H1 (cell line): Measurements from ENCODE around the gene HP1BP3. TPM values are rescaled to one million over a fixed set of nuclear protein-coding genes. Genes with fewer than 3 reads are reported as not detected.

Experiments used
- CREB1 ChIP-seq: IDR thresholded peaks from 2 replicates; pipeline ENCODE4 v1.6.1; 2012; ENCODE audit warnings: inconsistent platforms
- HDAC2 ChIP-seq, 2 experiments: fragments of 300-600 bp in 1 of 2; sonication (generic) in 1 of 2; IDR thresholded peaks; 2 replicates each; pipeline ENCODE4 v1.6.1; 2011 to 2012; ENCODE audit warnings: low read depth in 2 of 2, low read length in 2 of 2, mild to moderate bottlenecking in 2 of 2, moderate library complexity in 2 of 2, borderline replicate concordance in 1 of 2, inconsistent platforms in 1 of 2
- SUZ12 ChIP-seq: fragments of 200-600 bp; sonication (generic); IDR thresholded peaks from 2 replicates; pipeline ENCODE4 v1.6.1; 2012; ENCODE audit warnings: mild to moderate bottlenecking, inconsistent platforms, low read length, moderate library complexity, mixed read lengths
- polyA plus RNA-seq, 7 experiments: library from polyadenylated mRNA; depleted of rRNA in 3 of 7; stranded (reverse) in 5 of 7; unstranded in 2 of 7; fragments of >200 nt in 5 of 7; fragments of 200-250 nt in 2 of 7; gene quantifications; 1 replicate in 5 of 7; 2 replicates in 1 of 7; 4 replicates in 1 of 7; pipeline versions ENCODE4 v1.2.1 to v1.2.3, GENCODE V29; 2011 to 2013; ENCODE audit warnings: missing spikeins in 2 of 7, mixed read lengths in 2 of 7
- total RNA-seq: library from RNA; stranded (reverse); fragmentation: NEBNext Ultra II Directional; extraction: Animal tissue kit (Norgen Biotek cat#: 25700); gene quantifications from 2 replicates; pipeline ENCODE4 v1.2.1, GENCODE V29; 2021
- TF ChIP-seq, protein P1 (sequence below): fragments of 300-600 bp; sonication (generic); IDR thresholded peaks from 2 replicates; pipeline ENCODE4 v1.7.1; 2012; ENCODE audit warnings: low read length, moderate library complexity, mild to moderate bottlenecking, inconsistent platforms; ENCODE audit not compliant: insufficient replicate concordance

Gene HP1BP3
- total and polyA plus RNA-seq, 2 of the 8 experiments (the other 6 are each of a cell fraction or from before 2014, with no cell fraction given): 47.4 to 125 TPM

DNA sequence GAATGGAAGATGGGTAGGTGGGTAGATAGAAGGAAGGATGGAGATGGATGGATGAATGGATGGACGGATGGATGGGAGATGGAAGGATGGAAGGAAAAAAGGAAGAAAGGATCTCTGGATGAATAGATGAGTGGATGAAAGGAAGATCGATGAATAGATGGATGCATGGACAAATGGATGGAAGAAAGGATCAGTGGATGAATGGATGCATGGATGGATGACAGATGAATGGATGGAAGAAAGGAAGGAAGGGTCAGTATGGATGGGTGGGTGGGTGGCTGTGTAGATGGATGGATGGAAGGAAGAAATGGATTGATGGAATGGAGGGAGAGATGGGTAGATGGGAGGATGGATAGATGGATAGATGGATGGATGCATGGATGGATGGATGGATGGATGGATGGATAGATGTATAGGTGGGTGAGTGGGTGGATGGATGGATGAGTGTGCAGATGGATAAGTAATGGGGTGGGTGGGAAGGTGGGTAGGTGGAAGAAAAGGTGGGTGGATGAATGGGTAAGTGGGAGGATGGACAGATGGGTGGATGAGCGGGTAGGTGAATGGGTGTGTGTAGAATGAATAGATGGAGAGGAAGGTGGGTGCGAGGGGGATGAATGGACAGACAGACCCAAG is 83.9 kb downstream of the HP1BP3 start (continued):
- TF ChIP-seq, protein P1, sequence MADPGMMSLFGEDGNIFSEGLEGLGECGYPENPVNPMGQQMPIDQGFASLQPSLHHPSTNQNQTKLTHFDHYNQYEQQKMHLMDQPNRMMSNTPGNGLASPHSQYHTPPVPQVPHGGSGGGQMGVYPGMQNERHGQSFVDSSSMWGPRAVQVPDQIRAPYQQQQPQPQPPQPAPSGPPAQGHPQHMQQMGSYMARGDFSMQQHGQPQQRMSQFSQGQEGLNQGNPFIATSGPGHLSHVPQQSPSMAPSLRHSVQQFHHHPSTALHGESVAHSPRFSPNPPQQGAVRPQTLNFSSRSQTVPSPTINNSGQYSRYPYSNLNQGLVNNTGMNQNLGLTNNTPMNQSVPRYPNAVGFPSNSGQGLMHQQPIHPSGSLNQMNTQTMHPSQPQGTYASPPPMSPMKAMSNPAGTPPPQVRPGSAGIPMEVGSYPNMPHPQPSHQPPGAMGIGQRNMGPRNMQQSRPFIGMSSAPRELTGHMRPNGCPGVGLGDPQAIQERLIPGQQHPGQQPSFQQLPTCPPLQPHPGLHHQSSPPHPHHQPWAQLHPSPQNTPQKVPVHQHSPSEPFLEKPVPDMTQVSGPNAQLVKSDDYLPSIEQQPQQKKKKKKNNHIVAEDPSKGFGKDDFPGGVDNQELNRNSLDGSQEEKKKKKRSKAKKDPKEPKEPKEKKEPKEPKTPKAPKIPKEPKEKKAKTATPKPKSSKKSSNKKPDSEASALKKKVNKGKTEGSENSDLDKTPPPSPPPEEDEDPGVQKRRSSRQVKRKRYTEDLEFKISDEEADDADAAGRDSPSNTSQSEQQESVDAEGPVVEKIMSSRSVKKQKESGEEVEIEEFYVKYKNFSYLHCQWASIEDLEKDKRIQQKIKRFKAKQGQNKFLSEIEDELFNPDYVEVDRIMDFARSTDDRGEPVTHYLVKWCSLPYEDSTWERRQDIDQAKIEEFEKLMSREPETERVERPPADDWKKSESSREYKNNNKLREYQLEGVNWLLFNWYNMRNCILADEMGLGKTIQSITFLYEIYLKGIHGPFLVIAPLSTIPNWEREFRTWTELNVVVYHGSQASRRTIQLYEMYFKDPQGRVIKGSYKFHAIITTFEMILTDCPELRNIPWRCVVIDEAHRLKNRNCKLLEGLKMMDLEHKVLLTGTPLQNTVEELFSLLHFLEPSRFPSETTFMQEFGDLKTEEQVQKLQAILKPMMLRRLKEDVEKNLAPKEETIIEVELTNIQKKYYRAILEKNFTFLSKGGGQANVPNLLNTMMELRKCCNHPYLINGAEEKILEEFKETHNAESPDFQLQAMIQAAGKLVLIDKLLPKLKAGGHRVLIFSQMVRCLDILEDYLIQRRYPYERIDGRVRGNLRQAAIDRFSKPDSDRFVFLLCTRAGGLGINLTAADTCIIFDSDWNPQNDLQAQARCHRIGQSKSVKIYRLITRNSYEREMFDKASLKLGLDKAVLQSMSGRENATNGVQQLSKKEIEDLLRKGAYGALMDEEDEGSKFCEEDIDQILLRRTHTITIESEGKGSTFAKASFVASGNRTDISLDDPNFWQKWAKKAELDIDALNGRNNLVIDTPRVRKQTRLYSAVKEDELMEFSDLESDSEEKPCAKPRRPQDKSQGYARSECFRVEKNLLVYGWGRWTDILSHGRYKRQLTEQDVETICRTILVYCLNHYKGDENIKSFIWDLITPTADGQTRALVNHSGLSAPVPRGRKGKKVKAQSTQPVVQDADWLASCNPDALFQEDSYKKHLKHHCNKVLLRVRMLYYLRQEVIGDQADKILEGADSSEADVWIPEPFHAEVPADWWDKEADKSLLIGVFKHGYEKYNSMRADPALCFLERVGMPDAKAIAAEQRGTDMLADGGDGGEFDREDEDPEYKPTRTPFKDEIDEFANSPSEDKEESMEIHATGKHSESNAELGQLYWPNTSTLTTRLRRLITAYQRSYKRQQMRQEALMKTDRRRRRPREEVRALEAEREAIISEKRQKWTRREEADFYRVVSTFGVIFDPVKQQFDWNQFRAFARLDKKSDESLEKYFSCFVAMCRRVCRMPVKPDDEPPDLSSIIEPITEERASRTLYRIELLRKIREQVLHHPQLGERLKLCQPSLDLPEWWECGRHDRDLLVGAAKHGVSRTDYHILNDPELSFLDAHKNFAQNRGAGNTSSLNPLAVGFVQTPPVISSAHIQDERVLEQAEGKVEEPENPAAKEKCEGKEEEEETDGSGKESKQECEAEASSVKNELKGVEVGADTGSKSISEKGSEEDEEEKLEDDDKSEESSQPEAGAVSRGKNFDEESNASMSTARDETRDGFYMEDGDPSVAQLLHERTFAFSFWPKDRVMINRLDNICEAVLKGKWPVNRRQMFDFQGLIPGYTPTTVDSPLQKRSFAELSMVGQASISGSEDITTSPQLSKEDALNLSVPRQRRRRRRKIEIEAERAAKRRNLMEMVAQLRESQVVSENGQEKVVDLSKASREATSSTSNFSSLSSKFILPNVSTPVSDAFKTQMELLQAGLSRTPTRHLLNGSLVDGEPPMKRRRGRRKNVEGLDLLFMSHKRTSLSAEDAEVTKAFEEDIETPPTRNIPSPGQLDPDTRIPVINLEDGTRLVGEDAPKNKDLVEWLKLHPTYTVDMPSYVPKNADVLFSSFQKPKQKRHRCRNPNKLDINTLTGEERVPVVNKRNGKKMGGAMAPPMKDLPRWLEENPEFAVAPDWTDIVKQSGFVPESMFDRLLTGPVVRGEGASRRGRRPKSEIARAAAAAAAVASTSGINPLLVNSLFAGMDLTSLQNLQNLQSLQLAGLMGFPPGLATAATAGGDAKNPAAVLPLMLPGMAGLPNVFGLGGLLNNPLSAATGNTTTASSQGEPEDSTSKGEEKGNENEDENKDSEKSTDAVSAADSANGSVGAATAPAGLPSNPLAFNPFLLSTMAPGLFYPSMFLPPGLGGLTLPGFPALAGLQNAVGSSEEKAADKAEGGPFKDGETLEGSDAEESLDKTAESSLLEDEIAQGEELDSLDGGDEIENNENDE: no peak
- TF ChIP-seq HDAC2 (IDR thresholded peaks at IDR 0.05; ENCODE audit: borderline replicate concordance in 1 of 2, low read depth in 2 of 2, low read length in 2 of 2) (no peak), SUZ12 (no peak), CREB1 (no peak)
